HG02870 (cell line): ENCODE results near the gene HOXC5.

Experiments used
- ATAC-seq: cut with Tn5 transposase; IDR thresholded peaks from one replicate; pipeline ENCODE4 v1.9.1; 2021; ENCODE audit warnings: mild to moderate bottlenecking, moderate library complexity; ENCODE audit not compliant: unreplicated experiment

Gene HOXC5

DNA sequence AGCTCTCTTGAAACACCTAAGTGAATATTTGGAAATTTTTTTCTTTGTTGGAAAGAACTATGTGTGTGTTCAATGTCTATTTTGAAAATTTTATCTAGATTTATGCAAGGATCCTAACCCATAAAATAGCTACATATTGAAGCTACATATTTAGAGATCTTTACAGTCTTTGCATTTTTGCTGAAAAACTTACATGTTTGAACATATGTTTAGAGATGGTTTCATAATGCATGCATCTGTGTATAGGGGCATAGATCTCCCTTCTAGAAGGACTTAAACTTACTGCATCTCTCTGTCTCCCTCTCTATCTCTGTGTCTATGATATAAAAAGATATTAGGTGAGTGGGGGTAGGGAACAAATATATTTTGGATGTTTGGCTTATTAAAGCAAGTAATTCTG is 12.6 kb downstream of the HOXC5 start:
- ATAC-seq, result no peak

DNA sequence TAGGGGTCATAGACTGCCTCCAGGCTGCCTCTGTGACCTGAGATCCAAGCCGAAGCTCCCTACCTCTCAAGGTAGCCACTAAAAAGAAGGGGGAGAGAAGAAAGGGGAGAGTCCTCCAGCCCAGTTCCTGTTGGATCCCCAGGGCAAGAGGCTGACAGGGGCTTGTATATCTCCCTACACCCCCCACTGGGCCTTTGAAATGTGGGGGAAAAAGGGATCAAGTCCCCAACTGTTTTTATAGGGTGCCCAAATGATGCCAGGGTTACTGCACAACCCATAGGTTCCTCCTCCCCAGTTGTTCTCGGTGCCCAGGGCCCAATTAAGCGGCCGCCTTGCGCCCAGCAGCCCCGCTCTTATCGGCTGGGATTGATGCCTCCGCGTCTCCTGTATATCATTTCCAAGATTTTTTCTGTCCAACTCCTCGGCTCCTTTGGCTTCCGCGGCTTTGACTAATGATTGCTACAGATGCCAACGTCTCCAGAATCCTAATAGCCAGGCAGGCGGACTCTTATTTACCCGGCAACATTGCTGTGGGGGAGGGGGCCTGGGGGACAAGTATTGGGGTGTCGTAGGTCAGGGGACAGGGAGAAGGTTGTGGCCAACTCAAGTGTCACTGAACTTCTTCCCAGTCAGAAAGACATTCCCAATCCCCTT is 13.1 kb downstream of the HOXC5 start:
- ATAC-seq, result no peak

DNA sequence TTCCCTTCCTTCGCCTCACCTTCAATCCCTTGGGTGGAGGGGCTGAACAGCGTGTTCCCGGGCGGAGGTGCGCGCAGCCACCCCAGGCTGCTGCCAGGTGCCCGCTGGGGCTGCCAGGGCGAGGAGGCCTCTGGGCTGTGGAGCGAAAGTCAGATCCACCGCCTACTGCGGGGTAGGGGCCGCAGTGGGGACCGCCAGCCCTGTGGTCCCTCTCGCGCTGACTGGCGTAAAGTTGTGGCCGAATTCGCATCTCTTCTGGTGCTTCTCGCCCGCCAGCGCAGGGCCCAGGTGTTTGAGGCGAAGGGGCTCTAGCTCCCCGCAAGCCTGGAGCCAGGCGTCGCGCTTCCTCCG is 13.9 kb downstream of the HOXC5 start:
- no peak for ATAC-seq

DNA sequence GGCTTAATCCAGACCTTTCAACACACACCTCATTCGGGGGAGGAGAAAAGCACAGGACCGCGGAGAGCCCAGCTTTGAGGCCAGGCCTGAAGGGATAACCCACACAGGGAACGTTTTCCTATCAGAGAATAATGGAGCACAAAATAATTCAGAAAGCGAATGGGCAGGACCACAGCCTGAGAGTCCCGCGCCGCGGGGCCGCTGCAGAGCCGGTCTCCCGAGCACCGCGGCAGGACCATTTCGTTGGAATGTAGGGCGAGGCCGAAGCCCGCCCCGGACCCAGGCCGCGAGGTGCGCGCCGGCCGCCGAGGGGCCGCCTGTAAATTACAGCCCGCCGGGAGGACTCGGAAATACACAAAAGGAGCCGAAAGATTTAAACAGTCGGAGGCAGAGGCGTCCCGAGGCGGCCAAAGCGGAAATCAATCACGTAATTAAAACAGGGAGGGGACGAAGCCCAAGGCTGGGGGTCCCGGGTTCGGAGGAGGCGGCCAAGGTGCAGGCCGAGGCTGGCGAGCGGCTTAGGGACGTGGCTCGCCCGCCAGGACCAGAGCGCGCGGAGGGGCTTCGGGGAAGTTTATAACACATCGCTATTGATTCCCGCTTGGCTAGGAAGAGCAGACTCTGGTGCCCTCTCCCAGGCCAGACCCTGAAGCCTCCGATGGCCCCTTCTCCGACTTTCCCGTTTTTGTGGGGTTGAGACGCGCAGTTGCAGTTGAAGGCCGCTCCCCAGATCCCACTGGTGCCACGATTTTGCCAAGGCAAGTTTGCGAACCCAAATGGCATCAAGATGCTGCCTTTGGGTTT is 14.5 kb downstream of the HOXC5 start:
- no peak for ATAC-seq

DNA sequence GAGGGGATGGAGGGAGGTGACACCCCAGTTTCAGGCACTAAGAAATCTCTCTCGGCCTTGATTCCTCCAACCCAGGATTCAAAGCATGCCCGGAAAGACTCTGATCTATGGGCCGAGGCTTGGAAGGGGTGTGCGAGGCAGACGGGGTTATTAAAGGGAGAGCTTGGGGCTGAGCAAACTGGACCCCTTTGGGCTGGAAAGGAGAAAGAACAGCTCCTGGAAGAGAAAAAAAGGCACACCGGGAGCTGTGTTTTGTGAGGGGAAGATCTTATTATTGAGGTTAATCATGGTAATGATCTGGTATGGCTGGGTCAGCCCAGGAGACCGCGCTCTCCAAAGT is 15.1 kb downstream of the HOXC5 start:
- no peak for ATAC-seq

DNA sequence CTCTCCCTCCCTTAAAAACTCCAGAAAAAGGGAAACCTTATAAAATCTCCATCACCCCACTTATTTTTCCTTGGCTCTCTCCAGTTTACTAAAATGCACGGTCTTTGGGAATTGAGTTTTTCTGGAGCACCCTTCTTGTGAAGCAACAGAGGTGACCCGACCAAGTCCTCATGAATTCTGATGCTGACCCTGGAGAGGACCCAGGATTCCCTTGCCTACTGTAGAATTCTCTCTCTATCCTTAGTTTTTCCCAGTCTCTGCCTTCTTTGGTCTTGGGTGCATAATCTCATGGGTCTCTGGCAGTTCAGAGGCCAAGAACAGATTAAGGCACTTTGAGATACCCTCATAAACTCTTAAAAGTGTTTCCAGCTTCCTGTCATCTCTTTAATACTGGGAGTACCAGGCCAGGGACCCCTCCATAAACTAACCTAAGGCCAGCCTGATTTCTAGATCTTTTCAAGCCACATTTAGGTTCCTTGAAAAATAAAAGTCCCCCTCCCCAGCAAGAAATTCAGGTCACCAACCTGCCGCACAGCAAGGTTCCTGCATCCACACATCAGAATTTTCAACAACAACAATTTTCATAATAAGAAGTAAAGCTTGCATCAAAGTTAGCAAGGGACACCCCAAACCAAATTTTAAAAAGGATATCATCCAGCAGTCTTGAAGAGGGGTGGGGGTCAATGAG is 15.7 kb downstream of the HOXC5 start:
- no peak for ATAC-seq

DNA sequence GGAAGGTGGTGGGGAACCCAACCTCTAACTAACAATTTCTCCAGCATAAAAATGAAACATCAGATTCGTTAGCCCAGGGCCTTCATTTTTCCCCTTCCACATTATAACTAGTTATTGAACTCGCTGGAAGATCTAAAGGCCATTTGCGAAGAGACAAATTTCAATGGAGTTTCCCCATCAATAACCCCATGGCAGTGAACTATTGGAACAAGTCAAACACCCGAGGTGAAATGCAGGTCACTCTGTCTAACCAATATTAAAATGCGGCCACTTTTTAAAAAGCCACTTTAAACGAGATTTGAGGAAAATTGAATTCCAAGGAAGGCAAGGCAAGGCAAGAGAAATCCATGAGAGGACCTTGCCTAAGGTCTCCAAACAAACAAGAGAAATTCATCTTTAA is 16.3 kb downstream of the HOXC5 start:
- ATAC-seq, result no peak

DNA sequence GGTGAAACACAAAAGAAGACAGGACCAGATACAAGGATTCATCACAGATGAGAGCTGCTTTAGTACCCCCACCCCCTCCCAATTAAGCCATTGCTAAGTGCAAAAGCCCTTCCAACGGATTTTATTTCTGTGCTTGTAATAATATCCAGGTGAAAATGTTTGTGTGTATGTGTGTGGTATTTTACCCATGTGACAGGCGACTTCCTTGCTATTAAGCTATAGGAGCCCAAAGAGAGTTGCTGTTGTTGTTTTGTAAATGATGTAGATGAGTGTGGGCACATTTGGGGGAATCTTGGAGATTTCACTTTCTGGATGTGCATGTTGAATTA is 17.6 kb downstream of the HOXC5 start:
- no peak for ATAC-seq

DNA sequence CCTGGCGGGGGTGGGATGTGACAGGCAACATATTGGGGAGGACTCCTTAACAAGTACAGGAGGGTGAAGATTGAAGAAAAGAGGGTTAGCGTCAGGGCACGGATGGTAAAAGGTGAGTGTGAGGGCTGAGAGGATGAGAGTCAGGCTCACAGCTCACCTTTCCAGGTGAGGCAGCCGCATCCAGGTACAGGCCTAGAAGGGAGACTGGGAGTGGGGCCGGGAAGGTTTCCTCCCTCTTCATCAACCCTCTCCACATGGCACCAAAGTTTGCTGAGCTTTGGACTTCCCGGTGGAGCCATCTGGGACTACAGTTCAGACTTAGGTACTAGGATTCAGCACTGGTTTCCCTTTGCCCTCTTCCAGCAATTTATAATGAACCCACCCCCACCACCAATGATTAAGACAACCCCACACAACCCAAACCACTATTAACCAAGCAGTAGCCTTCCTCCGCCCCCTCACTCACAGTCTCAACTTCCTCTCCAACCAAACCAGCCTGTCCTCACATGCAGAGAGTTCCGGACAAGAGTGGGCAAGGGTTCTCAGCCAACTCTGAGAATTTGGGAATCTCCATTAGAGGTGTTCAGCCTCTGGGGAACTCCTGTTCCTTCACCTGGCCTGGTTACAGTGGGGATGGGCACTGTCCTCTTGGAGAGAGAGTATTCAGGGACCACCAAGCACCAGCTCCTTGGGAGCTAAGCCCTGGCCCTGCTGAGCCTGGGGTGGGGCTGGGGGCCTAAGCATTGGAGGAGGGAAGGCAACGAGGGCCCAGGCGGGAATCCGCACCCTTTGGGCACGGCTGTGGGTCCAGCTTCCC is 18.4 kb downstream of the HOXC5 start:
- ATAC-seq, result no peak

DNA sequence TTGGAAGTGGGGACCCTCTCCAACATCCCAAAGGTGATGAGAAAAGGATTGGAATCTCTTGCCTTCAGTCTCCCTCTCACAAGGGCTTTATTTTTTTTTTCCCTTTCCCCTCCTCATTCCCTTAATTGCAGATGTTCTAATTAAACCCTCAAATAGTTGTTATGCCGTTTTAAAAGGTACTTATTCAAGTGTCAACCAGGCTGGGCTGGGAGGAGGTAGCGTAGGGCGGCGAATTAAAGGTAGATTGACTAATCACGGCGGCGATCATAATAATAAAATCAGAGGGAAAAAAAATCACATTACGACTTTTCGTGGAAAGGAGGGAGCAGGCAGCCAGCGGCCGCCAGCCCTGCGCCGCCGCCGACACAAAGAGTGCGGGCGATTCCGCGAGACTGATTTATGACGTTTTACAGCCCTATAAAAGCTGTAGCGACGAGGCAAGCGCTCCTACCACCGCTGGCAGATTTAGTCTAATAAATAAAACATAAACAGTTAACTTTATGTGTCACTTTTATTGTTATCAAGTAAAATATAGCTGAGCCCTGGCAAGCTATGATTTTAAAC is 19.1 kb downstream of the HOXC5 start:
- no peak for ATAC-seq

DNA sequence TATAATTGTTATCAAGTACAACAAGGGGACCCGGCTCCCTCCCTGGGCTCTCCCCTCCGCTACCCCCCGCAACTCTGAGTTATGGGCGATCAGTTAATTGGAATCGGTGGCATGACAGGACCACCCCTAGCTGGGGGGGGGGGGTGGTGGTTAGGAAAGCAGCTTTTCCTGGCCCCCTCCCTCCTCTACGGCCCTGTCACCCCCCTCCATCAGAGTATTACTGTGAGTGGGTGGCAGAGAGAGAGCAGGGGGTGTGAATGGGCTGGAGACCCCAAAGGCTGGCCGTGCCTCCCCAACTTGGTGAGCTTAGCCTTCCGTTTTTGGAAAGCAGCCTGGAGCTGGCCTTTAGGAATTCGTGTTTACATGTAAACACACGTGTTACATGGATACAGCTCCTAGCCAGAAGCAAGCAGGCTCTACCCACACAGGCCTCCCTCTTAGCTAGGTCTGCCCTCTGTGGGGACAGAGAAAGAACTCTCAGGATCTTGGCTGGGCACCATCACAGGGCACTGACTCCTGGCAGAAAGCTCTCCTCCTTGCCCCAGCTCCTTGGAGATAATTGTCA is 19.7 kb downstream of the HOXC5 start:
- ATAC-seq, result no peak

DNA sequence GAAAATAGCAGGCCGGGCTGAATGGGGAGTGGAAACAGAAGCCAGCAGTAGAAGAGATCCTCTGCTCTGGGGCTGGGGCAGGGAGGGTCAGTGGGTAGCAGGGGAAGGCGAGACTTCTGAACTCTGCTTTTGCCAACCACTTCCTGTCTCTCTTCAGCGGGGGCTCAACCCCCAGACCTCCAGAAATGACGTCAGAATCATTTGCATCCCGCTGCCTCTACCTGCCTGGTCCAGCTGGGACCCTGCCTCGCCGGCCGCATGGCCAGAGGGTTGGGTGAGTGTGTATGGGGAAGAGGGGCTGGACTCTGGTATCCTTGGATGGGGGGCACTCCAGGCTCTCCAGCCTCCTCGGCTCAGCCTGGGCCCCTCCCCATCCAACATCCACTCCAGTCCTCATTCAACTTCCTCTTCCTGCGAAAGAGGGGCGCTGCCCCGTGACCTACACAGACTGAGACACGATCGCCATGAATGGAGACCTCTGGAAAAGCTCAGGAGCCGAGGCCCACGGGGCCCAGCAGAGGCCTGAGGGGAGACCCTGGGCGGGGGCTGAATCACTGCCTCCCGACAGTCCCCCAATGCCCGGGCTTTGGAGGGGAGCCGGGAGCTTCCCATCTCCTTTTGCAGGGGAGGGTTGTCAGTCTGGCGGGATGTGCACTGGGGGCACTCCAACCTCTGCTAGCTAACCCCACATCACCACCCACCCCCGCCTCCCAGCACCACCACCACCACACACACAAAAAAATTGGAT is 20.3 kb downstream of the HOXC5 start:
- ATAC-seq, result no peak

DNA sequence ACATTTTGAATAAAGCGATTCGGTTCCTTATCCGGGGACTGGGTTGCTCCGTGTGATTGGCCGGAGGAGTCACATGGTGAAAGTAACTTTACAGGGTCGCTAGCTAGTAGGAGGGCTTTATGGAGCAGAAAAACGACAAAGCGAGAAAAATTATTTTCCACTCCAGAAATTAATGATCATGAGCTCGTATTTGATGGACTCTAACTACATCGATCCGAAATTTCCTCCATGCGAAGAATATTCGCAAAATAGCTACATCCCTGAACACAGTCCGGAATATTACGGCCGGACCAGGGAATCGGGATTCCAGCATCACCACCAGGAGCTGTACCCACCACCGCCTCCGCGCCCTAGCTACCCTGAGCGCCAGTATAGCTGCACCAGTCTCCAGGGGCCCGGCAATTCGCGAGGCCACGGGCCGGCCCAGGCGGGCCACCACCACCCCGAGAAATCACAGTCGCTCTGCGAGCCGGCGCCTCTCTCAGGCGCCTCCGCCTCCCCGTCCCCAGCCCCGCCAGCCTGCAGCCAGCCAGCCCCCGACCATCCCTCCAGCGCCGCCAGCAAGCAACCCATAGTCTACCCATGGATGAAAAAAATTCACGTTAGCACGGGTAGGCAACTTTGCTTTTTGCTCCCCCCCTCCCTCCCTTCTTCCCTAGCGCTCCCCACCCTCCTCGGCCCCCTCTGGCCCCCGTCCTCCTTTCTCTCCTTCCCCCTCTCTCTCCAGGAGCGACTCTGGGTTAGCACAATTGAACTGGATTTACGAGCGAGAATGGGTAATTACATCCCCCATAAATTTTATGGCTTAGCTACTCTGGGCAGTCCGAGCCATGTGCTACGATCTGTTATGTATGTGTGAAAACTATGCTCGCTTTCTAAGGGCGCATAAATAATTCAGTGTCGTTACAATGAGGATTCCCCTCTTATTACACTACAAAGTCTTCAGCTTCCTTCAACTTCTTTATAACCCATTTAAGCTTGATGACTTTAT is 21.2 kb downstream of the HOXC5 start, which contains the start of gene HOXC4:
Gene HOXC4, plus strand, starts transcription at position 85 of the 991 bp plus-strand sequence. Its CDS starts 88 bp downstream, at position 173.
- ATAC-seq, result no peak

DNA sequence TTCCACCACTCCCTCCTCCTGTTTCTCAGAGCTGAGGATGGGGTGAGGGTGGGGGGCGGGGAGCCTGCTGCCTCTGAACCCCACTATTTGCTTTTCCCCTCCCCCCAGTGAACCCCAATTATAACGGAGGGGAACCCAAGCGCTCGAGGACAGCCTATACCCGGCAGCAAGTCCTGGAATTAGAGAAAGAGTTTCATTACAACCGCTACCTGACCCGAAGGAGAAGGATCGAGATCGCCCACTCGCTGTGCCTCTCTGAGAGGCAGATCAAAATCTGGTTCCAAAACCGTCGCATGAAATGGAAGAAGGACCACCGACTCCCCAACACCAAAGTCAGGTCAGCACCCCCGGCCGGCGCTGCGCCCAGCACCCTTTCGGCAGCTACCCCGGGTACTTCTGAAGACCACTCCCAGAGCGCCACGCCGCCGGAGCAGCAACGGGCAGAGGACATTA is 21.9 kb downstream of the HOXC5 start:
- no peak for ATAC-seq

DNA sequence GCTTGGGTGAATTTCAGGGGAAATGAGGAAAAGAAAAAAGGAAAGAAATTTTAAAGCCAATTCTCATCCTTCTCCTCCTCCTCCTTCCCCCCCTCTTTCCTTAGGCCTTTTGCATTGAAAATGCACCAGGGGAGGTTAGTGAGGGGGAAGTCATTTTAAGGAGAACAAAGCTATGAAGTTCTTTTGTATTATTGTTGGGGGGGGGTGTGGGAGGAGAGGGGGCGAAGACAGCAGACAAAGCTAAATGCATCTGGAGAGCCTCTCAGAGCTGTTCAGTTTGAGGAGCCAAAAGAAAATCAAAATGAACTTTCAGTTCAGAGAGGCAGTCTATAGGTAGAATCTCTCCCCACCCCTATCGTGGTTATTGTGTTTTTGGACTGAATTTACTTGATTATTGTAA is 22.7 kb downstream of the HOXC5 start:
- no peak for ATAC-seq

DNA sequence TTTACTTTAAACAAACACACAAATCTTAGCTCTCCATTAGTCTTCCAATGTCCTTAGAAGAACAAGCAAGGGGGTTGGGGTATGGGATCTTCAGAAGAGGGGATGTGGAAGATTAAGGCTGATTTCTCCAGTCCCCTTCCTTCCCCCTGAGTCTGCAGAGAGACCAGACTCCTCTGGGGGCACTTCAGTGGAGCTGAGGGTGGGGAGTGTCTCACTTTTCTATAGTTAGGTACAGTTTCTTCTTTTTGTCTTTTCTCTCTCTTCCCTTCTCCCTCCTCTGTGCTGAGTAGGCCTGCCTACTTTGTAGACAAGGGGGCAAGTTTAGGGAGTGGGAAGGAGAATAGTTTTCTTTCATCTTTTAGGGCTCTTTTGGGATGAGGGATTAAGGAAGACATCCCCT is 23.3 kb downstream of the HOXC5 start:
- ATAC-seq, result no peak

DNA sequence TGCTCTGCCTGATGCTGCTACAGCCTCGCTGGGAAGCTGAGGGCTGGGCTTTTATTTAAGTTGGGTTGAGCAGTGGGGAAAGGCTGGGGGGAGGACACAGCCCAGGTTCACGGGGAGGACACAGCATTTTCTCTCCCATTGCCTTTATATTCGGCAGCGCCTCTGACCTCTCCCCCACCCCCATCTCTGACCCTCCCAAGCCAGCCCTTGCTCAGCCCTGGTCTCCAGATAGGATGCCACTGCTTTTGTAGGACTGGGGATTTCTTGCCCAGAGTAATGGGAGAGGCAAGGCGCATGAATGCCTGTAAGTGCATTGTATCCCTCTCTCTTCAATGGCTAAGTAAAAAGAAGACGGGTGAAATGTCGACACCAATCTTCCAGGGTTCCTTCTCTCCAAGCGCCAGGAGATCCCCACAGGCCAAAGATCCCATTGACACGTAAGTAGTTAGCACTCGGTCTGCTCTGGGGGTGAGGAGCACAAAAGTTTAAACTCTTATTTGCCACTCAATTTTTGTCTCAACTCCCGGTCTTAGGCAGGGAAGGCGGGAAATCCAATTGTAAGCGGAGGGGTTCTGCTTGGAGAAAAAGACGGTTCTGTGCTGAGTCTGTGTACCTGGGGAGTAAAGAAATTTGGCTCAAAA is 25.4 kb downstream of the HOXC5 start:
- no peak for ATAC-seq

DNA sequence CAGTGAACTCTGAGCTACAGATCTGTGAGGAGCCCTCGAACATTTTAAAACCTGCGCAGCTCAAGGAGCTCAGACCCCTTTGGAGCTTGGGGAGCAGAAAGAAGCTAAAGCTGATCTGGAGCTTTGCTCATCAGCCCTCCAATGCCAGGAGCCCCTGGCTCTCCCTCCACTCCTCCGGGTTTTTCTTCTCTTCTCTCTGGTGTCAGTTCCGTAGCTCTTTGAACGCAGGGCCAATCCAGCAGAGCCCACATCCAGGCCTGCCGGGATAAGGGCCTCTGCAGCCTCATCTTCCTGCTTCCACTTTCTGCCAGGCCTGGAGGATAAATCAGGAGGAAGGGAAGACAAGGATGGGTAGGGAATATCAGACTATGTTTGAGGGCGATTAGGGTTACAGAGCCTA is 26.8 kb downstream of the HOXC5 start:
- ATAC-seq, result no peak
